A549 (cell line): ENCODE measurements around the gene CEP76. TPM values are rescaled to one million over a fixed set of nuclear protein-coding genes. Genes with fewer than 3 reads are reported as not detected.

Source experiments
- ATAC-seq, 2 experiments: fragments of 200-7000 bp in 1 of 2; fragments of >200 bp in 1 of 2; cut with Nextera tagmentation in 1 of 2; cut with Tn5 transposase in 1 of 2; 3 replicates each; pipeline versions ENCODE4 v1.8.0 to v1.9.1; 2018 to 2020; ENCODE audit warnings: mild to moderate bottlenecking in 1 of 2, moderate library complexity in 1 of 2
- CTCF ChIA-PET: fragments of 300-600 bp; sonication (Branson Sonifier 250); formaldehyde crosslinking; extraction: SDS; loops from one replicate; lab custom pipeline; 2021; ENCODE audit warnings: antibody characterized with exemption, inconsistent platforms; lab: Yijun Ruan, JAX
- POLR2A ChIA-PET: fragments of 350-600 bp; formaldehyde crosslinking; extraction: SDS; loops from one replicate; lab custom pipeline; 2021; ENCODE audit warnings: antibody characterized with exemption, inconsistent platforms; lab: Yijun Ruan, JAX
- DNase-seq, 2 experiments: peaks; one replicate each; pipeline versions ENCODE4 v3.0.0 to v3.0.0-alpha.2; 2011 to 2016; ENCODE audit warnings: low read depth in 1 of 2, low spot score in 1 of 2
- FAIRE-seq: peaks from 2 replicates; lab custom pipeline; 2011; peaks lifted over from hg19 to GRCh38; lab: Jason Lieb, UNC
- H3K27ac ChIP-seq, 2 experiments: fragments of >200 bp; sonication (Bioruptor Twin); formaldehyde crosslinking; 3 replicates each; pipeline ENCODE4 v1.5.1; 2016 to 2017
- H3K4me1 ChIP-seq: fragments of >200 bp; sonication (Bioruptor Twin); formaldehyde crosslinking; 3 replicates; pipeline ENCODE4 v1.6.1; 2016
- H3K4me2 ChIP-seq: fragments of >200 bp; sonication (Bioruptor Twin); formaldehyde crosslinking; 3 replicates; pipeline ENCODE4 v1.6.1; 2016
- H3K4me3 ChIP-seq: fragments of >200 bp; sonication (Bioruptor Twin); formaldehyde crosslinking; 3 replicates; pipeline ENCODE4 v1.5.1; 2016
- H3K9me3 ChIP-seq: fragments of >200 bp; sonication (Bioruptor Twin); formaldehyde crosslinking; 3 replicates; pipeline ENCODE4 v1.6.1; 2016
- ATOH8 ChIP-seq: fragments of 250-450 bp; sonication (Bioruptor Pico); IDR thresholded peaks from 2 replicates; pipeline ENCODE4 v1.5.0; 2020; ENCODE audit warnings: low read depth, mild to moderate bottlenecking, moderate library complexity
- CBX8 ChIP-seq: fragments of 200-600 bp; sonication (generic); IDR thresholded peaks from 2 replicates; pipeline ENCODE4 v1.6.1; 2016
- CHD2 ChIP-seq: fragments of 150-350 bp; IDR thresholded peaks from 2 replicates; pipeline ENCODE4 v1.6.1; 2014; ENCODE audit warnings: low read length; ENCODE audit not compliant: partially characterized antibody
- CTCF ChIP-seq: fragments of >200 bp; sonication (Bioruptor Twin); formaldehyde crosslinking; IDR thresholded peaks from 3 replicates; pipeline ENCODE4 v1.5.1; 2016
- E2F6 ChIP-seq: IDR thresholded peaks from 2 replicates; pipeline ENCODE4 v1.6.1; 2012; ENCODE audit warnings: low read depth, borderline replicate concordance
- EHMT2 ChIP-seq: fragments of 200-600 bp; sonication (generic); IDR thresholded peaks from 2 replicates; pipeline ENCODE4 v1.6.1; 2016; ENCODE audit warnings: antibody characterized with exemption, low read depth, mild to moderate bottlenecking, moderate library complexity
- ELK1 ChIP-seq: fragments of 150-350 bp; IDR thresholded peaks from 2 replicates; pipeline ENCODE4 v1.6.1; 2014; ENCODE audit warnings: low read depth, mild to moderate bottlenecking, low read length
- FOXS1 ChIP-seq: fragments of 250-450 bp; sonication (Bioruptor Pico); IDR thresholded peaks from 2 replicates; pipeline ENCODE4 v1.5.0; 2020; ENCODE audit warnings: mild to moderate bottlenecking, moderate library complexity
- HDAC2 ChIP-seq: fragments of 200-600 bp; sonication (generic); IDR thresholded peaks from 2 replicates; pipeline ENCODE4 v1.6.1; 2016
- HEYL ChIP-seq: fragments of 250-450 bp; sonication (Bioruptor Pico); IDR thresholded peaks from 2 replicates; pipeline ENCODE4 v1.8.0; 2021; ENCODE audit warnings: mild to moderate bottlenecking, moderate library complexity
- HOXB13 ChIP-seq: fragments of 250-450 bp; sonication (Bioruptor Pico); IDR thresholded peaks from 2 replicates; pipeline ENCODE4 v1.5.0; 2020; ENCODE audit warnings: low read depth, mild to moderate bottlenecking, moderate library complexity
- JUNB ChIP-seq: fragments of >200 bp; sonication (Bioruptor Twin); formaldehyde crosslinking; IDR thresholded peaks from 2 replicates; pipeline ENCODE4 v1.6.1; 2016
- KDM1A ChIP-seq: fragments of 200-600 bp; sonication (generic); IDR thresholded peaks from 2 replicates; pipeline ENCODE4 v1.6.1; 2016; ENCODE audit warnings: low read depth, mild to moderate bottlenecking
- MAX ChIP-seq: IDR thresholded peaks from 2 replicates; pipeline ENCODE4 v1.6.1; 2012
- MAZ ChIP-seq: fragments of 150-350 bp; IDR thresholded peaks from 2 replicates; pipeline ENCODE4 v1.6.1; 2014; ENCODE audit warnings: antibody characterized with exemption, low read depth, low read length, borderline replicate concordance
- NFE2L2 ChIP-seq: fragments of 150-350 bp; conservative IDR thresholded peaks from 2 replicates; pipeline ENCODE4 v1.6.1; 2014; ENCODE audit warnings: low read length
- POLR2A ChIP-seq: IDR thresholded peaks from 2 replicates; pipeline ENCODE4 v1.6.1; 2012; ENCODE audit warnings: mild to moderate bottlenecking, low read length
- POLR2AphosphoS2 ChIP-seq: conservative IDR thresholded peaks from 2 replicates; pipeline ENCODE4 v1.6.1; 2012; ENCODE audit warnings: low read length, improper control_type of control experiment, inconsistent platforms
- REST ChIP-seq: fragments of 200-600 bp; sonication (generic); IDR thresholded peaks from 2 replicates; pipeline ENCODE4 v1.6.1; 2016; ENCODE audit warnings: antibody characterized with exemption, mild to moderate bottlenecking, moderate library complexity
- RFX5 ChIP-seq: fragments of 450-650 bp; IDR thresholded peaks from 2 replicates; pipeline ENCODE4 v1.7.1; 2014; ENCODE audit warnings: antibody characterized with exemption, mild to moderate bottlenecking, moderate library complexity
- SREBF2 ChIP-seq: fragments of 450-650 bp; IDR thresholded peaks from 2 replicates; pipeline ENCODE4 v1.6.1; 2014; ENCODE audit warnings: mild to moderate bottlenecking, moderate library complexity
- ZFP36 ChIP-seq: fragments of 450-650 bp; IDR thresholded peaks from 2 replicates; pipeline ENCODE4 v1.6.1; 2014; ENCODE audit warnings: borderline replicate concordance; ENCODE audit not compliant: partially characterized antibody
- ZNF302 ChIP-seq: fragments of 250-450 bp; sonication (Bioruptor Pico); IDR thresholded peaks from 2 replicates; pipeline ENCODE4 v1.9.0; 2021; ENCODE audit warnings: inconsistent platforms, mild to moderate bottlenecking, moderate library complexity
- WGBS: methylation state at CpG from one replicate; pipeline ENCODE4 v1.1.6; 2017; ENCODE audit errors: missing lambda C conversion rate; 5-methylcytosine and 5-hydroxymethylcytosine counted together
- polyA plus RNA-seq, 4 experiments: library from polyadenylated mRNA; depleted of rRNA in 3 of 4; stranded (reverse); fragments of >200 nt; fragmentation: RNase III in 1 of 4; extraction: RNeasy Plus Mini Kit Qiagen cat#74134 plus additional on column Dnase treatment in 1 of 4; gene quantifications; 2 replicates in 3 of 4; 3 replicates in 1 of 4; pipeline ENCODE4 v1.2.3, GENCODE V29; 2011 to 2017

CEP76 gene
- polyA plus RNA-seq, 2 of the 4 experiments (the other 2 are of a cell fraction): 7.8 to 13.1 TPM

GRCh38 chr18:12750715-12751502 lies 48.4 kb upstream of the CEP76 start:
- no peak overlapping the region for H3K27ac ChIP-seq
- WGBS: 83% methylated on average over 9 of the region's 18 CpGs
- TF ChIP-seq CHD2: no peak
- TF ChIP-seq CTCF: no peak
- TF ChIP-seq ZNF302 (CRISPR knock-in tag): no peak
- TF ChIP-seq CBX8: no peak
- TF ChIP-seq, all 56 proteins: peak for 0
- Histone ChIP-seq H3K4me3 (no peak overlapping the region), H3K9me3 (no peaks in the 10 kb centered on the region), H3K4me1 (no peaks in the 10 kb centered on the region), H3K4me2 (no peak overlapping the region)
- FAIRE-seq: no peak
- ChIA-PET POLR2A (interaction anchor here (1.7 kb wide), 1 partner anchor 133 kb away, joined by 7 read pairs; the partner anchor contains the start of gene PTPN2), CTCF (interaction anchor here (1.0 to 4.8 kb wide), 4 partner anchors 24 to 184 kb away, joined by 3 to 17 read pairs (median 8); no protein-coding TSS in a partner anchor)
- no peak for DNase-seq
- no peak for ATAC-seq

GRCh38 chr18:12750076-12750714 lies 47.7 kb upstream of the CEP76 start:
- DNase-seq: no peak
- CTCF ChIA-PET: interaction anchor here (1.0 to 4.8 kb wide), 5 partner anchors 23 to 184 kb away, joined by 3 to 17 read pairs (median 4); no protein-coding TSS in a partner anchor
- TF ChIP-seq REST (no peak), CBX8 (no peak), EHMT2 (no peak), NFE2L2 (no peak), JUNB (no peak), SREBF2 (no peak), ELK1 (no peak)
- WGBS: 81% methylated on average over 13 of the region's 14 CpGs
- ATAC-seq: no peak
- POLR2A ChIA-PET: interaction anchor here (1.7 kb wide), 1 partner anchor 134 kb away, joined by 7 read pairs; the partner anchor contains the start of gene PTPN2
- H3K4me2 ChIP-seq: no peak overlapping the region
- no peak overlapping the region for H3K4me3 ChIP-seq
- FAIRE-seq: no peak
- no peaks in the 10 kb centered on the region for H3K4me1 ChIP-seq
- H3K27ac ChIP-seq: no peak overlapping the region
- H3K9me3 ChIP-seq: no peaks in the 10 kb centered on the region

GRCh38 chr18:12749121-12749520 lies 46.6 kb upstream of the CEP76 start:
- ChIA-PET CTCF (interaction anchor here (1.0 to 4.8 kb wide), 3 partner anchors 22 to 185 kb away, joined by 3 to 17 read pairs (median 12); no protein-coding TSS in a partner anchor), POLR2A (no interaction called here)
- no peaks in the 10 kb centered on the region for H3K9me3 ChIP-seq
- H3K27ac ChIP-seq: peak overlapping the region in 1 of 2 experiments; percentile 30; a peak in 1 of 6 replicates
- FAIRE-seq (no peak), DNase-seq (no peak), ATAC-seq (no peak)
- no peak overlapping the region for H3K4me2 ChIP-seq
- no peak overlapping the region for H3K4me3 ChIP-seq
- WGBS: 83% methylated on average over 12 of the region's 13 CpGs
- H3K4me1 ChIP-seq: 0 out of 3 replicates have a peak, but pooled peaks cover 3% of the 10 kb centered on the region
- no peak for TF ChIP-seq KDM1A
- no peak for TF ChIP-seq FOXS1 (CRISPR knock-in tag)
- TF ChIP-seq E2F6: no peak
- no peak for TF ChIP-seq HDAC2
- no peak for TF ChIP-seq SREBF2
- no peak for TF ChIP-seq ATOH8
- no peak for TF ChIP-seq POLR2AphosphoS2
- TF ChIP-seq POLR2A: no peak
- TF ChIP-seq MAX: no peak
- no peak for TF ChIP-seq MAZ
- no peak for TF ChIP-seq HOXB13 (CRISPR knock-in tag)
- no peak for TF ChIP-seq RFX5
- TF ChIP-seq JUNB: no peak
- no peak for TF ChIP-seq ZFP36
- no peak for TF ChIP-seq HEYL (CRISPR knock-in tag)
- TF ChIP-seq NFE2L2: no peak
